Tibial nerve (tissue), 4 donors: ENCODE measurements around the gene B3GALNT1.

Experiments used
- CTCF ChIP-seq, 5 experiments: fragments of 200-600 bp in 3 of 5; fragments of 450-650 bp in 2 of 5; sonication (generic) in 3 of 5; IDR thresholded peaks; one replicate each; pipeline ENCODE4 v1.5.1; 2016 to 2019; ENCODE audit warnings: antibody characterized with exemption in 5 of 5, mild to moderate bottlenecking in 3 of 5, moderate library complexity in 2 of 5
- EP300 ChIP-seq, 2 donors: sonication (generic); formaldehyde crosslinking; IDR thresholded peaks; one replicate each; pipeline ENCODE4 v1.6.1; 2017; ENCODE audit warnings: antibody characterized with exemption in 2 of 2, mild to moderate bottlenecking in 1 of 2

- TF ChIP-seq EP300 (IDR thresholded peaks at IDR 0.05) (no peak), CTCF (IDR thresholded peaks at IDR 0.05) (no peak)
Measured at GRCh38 chr3:161073181-161073580, 32.0 kb downstream of the B3GALNT1 start.
